SK-N-SH treated with all-trans-retinoic acid at 6 μM for 48 hours (cell line): ENCODE results near the gene NETO1.

Source experiments
- ATAC-seq: fragments of 200-7000 bp; cut with Tn5 transposase; 3 replicates; pipeline ENCODE4 v1.9.1; 2020; ENCODE audit warnings: mild to moderate bottlenecking, moderate library complexity
- BACH2 ChIP-seq: fragments of 250-450 bp; sonication (Bioruptor Pico); IDR thresholded peaks from 2 replicates; pipeline ENCODE4 v1.9.0; 2021; ENCODE audit warnings: mild to moderate bottlenecking, borderline replicate concordance
- CSDC2 ChIP-seq: fragments of 250-450 bp; sonication (Bioruptor Pico); IDR thresholded peaks from 2 replicates; pipeline ENCODE4 v1.5.0; 2020; ENCODE audit warnings: mild to moderate bottlenecking, moderate library complexity
- ESRRG ChIP-seq: fragments of 250-450 bp; sonication (Bioruptor Pico); IDR thresholded peaks from 2 replicates; pipeline ENCODE4 v1.6.1; 2021; ENCODE audit warnings: mild to moderate bottlenecking
- GLIS3 ChIP-seq: fragments of 250-450 bp; sonication (Bioruptor Pico); IDR thresholded peaks from 2 replicates; pipeline ENCODE4 v1.5.0; 2020; ENCODE audit warnings: mild to moderate bottlenecking, moderate library complexity
- ISL1 ChIP-seq: fragments of 250-450 bp; sonication (Bioruptor Pico); IDR thresholded peaks from 2 replicates; pipeline ENCODE4 v2.1.2; 2022; ENCODE audit warnings: mild to moderate bottlenecking, moderate library complexity
- OSR1 ChIP-seq: fragments of 250-450 bp; sonication (Bioruptor Pico); IDR thresholded peaks from 2 replicates; pipeline ENCODE4 v1.8.0; 2022; ENCODE audit warnings: moderate library complexity, mild to moderate bottlenecking, inconsistent platforms
- PPARA ChIP-seq: fragments of 250-450 bp; sonication (Bioruptor Pico); IDR thresholded peaks from 2 replicates; pipeline ENCODE4 v1.5.0; 2020; ENCODE audit warnings: mild to moderate bottlenecking, borderline replicate concordance
- RARB ChIP-seq: fragments of 250-450 bp; sonication (Bioruptor Pico); IDR thresholded peaks from 2 replicates; pipeline ENCODE4 v1.8.0; 2021; ENCODE audit warnings: mild to moderate bottlenecking, moderate library complexity
- SNAI2 ChIP-seq: fragments of 250-450 bp; sonication (Bioruptor Pico); IDR thresholded peaks from 2 replicates; pipeline ENCODE4 v1.5.0; 2020; ENCODE audit warnings: mild to moderate bottlenecking, moderate library complexity
- TCF4 ChIP-seq: fragments of 250-450 bp; sonication (Bioruptor Pico); IDR thresholded peaks from 2 replicates; pipeline ENCODE4 v1.8.0; 2021; ENCODE audit warnings: mild to moderate bottlenecking, moderate library complexity, borderline replicate concordance
- TOX ChIP-seq: fragments of 250-450 bp; sonication (Bioruptor Pico); IDR thresholded peaks from 2 replicates; pipeline ENCODE4 v1.8.0; 2021; ENCODE audit warnings: mild to moderate bottlenecking, moderate library complexity, borderline replicate concordance
- ZC3H10 ChIP-seq: fragments of 250-450 bp; sonication (Bioruptor Pico); IDR thresholded peaks from 2 replicates; pipeline ENCODE4 v1.5.1; 2021; ENCODE audit warnings: mild to moderate bottlenecking, moderate library complexity
- ZFP3 ChIP-seq: fragments of 250-450 bp; sonication (Bioruptor Pico); IDR thresholded peaks from 2 replicates; pipeline ENCODE4 v1.5.0; 2020; ENCODE audit warnings: mild to moderate bottlenecking, moderate library complexity
- ZFP30 ChIP-seq: fragments of 450-650 bp; formaldehyde crosslinking; IDR thresholded peaks from 2 replicates; pipeline ENCODE4 v1.5.0; 2022; ENCODE audit warnings: mild to moderate bottlenecking, moderate library complexity
- ZNF565 ChIP-seq: fragments of 450-650 bp; formaldehyde crosslinking; conservative IDR thresholded peaks from 2 replicates; pipeline ENCODE4 v1.5.0; 2020; ENCODE audit warnings: low read depth, mild to moderate bottlenecking, moderate library complexity
- ZNF70 ChIP-seq: fragments of 450-650 bp; formaldehyde crosslinking; IDR thresholded peaks from 2 replicates; pipeline ENCODE4 v1.5.0; 2020; ENCODE audit warnings: mild to moderate bottlenecking, moderate library complexity
- TF ChIP-seq, protein P1 (sequence below): fragments of 250-450 bp; sonication (Bioruptor Pico); IDR thresholded peaks from 2 replicates; pipeline ENCODE4 v1.5.1; 2021; ENCODE audit warnings: mild to moderate bottlenecking, moderate library complexity
- TF ChIP-seq, protein P2 (sequence below): fragments of 250-450 bp; sonication (Bioruptor Pico); IDR thresholded peaks from 2 replicates; pipeline ENCODE4 v1.5.0; 2020; ENCODE audit warnings: mild to moderate bottlenecking, moderate library complexity
- TF ChIP-seq, protein P3 (sequence below): fragments of 250-450 bp; sonication (Bioruptor Pico); IDR thresholded peaks from 2 replicates; pipeline ENCODE4 v1.8.0; 2020; ENCODE audit warnings: mild to moderate bottlenecking, moderate library complexity, borderline replicate concordance

NETO1 gene

DNA sequence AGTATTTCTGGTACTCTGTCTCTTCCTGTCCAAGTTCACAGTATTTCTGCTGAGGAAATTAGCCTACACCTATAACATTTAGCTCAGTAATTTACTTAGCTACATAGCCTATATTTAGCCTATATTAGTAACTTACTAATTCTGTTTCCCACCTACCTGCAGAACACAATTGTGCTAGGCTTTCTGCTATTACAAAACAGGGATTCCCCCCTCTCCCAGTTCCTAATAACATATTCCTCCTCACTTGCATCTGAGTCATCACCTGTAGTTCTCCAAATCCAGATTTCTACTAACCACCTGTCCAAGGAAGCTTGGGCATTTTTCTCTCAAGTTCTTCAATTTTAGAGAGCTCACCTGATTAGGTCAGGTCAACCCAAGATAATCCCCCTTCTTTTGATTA, 94.9 kb downstream of the NETO1 start (continued):
- TF ChIP-seq, protein P1, sequence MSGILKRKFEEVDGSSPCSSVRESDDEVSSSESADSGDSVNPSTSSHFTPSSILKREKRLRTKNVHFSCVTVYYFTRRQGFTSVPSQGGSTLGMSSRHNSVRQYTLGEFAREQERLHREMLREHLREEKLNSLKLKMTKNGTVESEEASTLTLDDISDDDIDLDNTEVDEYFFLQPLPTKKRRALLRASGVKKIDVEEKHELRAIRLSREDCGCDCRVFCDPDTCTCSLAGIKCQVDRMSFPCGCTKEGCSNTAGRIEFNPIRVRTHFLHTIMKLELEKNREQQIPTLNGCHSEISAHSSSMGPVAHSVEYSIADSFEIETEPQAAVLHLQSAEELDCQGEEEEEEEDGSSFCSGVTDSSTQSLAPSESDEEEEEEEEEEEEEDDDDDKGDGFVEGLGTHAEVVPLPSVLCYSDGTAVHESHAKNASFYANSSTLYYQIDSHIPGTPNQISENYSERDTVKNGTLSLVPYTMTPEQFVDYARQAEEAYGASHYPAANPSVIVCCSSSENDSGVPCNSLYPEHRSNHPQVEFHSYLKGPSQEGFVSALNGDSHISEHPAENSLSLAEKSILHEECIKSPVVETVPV (CRISPR knock-in tag) = no peak

DNA sequence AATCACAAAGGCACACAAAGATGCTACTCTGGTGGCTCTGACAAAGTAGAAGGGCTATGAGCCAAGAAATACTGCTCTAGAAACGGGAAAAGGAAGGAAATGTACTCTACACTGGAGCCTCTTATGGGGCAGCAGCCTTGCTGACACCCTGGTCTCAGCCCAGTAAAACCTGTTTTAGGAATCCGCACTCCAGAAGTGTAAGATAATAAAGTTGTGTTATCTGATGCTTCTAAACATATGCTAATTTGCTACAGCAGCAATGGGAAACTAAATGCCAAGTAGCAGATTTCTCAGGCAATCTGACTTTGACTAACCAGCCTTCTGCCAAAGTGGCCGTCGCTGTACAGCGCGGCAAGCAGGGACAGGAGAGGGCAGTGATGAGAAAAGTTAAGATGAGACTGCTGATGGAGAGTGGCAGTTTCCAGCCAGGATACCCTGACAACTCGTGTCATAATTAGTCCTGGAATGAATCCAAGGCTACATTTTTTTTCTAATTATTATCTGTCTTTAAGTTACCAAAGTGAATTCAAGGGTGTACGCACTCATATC, 99.0 kb downstream of the NETO1 start:
- 0 out of 3 replicates have a peak, but pooled peaks have one; percentile 35 for ATAC-seq
- no peak for TF ChIP-seq ZC3H10 (CRISPR knock-in tag)
- TF ChIP-seq BACH2 (CRISPR knock-in tag) = no peak
- TF ChIP-seq CSDC2 (CRISPR knock-in tag) = no peak
- no peak for TF ChIP-seq ZFP3 (CRISPR knock-in tag)
- TF ChIP-seq, protein P2, sequence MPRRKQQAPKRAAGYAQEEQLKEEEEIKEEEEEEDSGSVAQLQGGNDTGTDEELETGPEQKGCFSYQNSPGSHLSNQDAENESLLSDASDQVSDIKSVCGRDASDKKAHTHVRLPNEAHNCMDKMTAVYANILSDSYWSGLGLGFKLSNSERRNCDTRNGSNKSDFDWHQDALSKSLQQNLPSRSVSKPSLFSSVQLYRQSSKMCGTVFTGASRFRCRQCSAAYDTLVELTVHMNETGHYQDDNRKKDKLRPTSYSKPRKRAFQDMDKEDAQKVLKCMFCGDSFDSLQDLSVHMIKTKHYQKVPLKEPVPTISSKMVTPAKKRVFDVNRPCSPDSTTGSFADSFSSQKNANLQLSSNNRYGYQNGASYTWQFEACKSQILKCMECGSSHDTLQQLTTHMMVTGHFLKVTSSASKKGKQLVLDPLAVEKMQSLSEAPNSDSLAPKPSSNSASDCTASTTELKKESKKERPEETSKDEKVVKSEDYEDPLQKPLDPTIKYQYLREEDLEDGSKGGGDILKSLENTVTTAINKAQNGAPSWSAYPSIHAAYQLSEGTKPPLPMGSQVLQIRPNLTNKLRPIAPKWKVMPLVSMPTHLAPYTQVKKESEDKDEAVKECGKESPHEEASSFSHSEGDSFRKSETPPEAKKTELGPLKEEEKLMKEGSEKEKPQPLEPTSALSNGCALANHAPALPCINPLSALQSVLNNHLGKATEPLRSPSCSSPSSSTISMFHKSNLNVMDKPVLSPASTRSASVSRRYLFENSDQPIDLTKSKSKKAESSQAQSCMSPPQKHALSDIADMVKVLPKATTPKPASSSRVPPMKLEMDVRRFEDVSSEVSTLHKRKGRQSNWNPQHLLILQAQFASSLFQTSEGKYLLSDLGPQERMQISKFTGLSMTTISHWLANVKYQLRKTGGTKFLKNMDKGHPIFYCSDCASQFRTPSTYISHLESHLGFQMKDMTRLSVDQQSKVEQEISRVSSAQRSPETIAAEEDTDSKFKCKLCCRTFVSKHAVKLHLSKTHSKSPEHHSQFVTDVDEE = no peak
- no peak for TF ChIP-seq OSR1 (CRISPR knock-in tag)
- TF ChIP-seq ESRRG (CRISPR knock-in tag) = no peak
- no peak for TF ChIP-seq GLIS3
- no peak for TF ChIP-seq PPARA (CRISPR knock-in tag)
- TF ChIP-seq ZFP30 (CRISPR knock-in tag) = no peak
- TF ChIP-seq, protein P3, sequence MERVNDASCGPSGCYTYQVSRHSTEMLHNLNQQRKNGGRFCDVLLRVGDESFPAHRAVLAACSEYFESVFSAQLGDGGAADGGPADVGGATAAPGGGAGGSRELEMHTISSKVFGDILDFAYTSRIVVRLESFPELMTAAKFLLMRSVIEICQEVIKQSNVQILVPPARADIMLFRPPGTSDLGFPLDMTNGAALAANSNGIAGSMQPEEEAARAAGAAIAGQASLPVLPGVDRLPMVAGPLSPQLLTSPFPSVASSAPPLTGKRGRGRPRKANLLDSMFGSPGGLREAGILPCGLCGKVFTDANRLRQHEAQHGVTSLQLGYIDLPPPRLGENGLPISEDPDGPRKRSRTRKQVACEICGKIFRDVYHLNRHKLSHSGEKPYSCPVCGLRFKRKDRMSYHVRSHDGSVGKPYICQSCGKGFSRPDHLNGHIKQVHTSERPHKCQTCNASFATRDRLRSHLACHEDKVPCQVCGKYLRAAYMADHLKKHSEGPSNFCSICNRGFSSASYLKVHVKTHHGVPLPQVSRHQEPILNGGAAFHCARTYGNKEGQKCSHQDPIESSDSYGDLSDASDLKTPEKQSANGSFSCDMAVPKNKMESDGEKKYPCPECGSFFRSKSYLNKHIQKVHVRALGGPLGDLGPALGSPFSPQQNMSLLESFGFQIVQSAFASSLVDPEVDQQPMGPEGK (CRISPR knock-in tag) = no peak

DNA sequence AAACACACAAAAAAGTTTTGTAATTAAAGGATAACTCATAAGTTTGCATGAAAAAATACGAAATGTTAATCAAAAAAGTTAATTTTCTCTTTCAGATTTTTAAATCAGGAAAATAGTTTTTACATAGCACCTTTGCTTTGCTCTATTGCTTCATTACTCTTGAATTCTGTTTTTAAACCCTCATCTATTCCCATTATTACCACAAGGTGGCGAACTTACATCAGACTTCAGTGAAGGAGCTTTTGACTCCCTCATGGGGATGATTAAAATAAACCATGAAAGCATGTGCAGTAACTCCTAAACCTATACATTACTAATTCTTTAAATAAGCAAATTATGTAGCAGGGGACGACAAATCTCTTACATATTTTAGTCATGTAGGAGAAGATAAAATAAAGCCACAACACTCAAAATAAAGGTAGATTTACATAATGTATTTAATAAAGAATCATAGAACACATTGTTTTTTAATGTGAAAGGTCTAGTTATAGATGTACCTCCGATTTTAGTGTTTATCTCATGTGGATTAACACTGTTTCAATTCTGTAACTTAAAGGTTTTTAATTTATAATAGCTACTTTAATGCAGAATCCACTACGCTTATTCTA, 105.2 kb downstream of the NETO1 start:
- peak; percentile 72 for ATAC-seq

More for the DNA sequence above, 105.2 kb downstream of the NETO1 start:
- no peak for TF ChIP-seq ZNF70 (CRISPR knock-in tag)
- TF ChIP-seq TCF4 (CRISPR knock-in tag) = no peak
- no peak for TF ChIP-seq SNAI2 (CRISPR knock-in tag)
- no peak for TF ChIP-seq ISL1
- TF ChIP-seq, protein P1 (CRISPR knock-in tag) = no peak
- TF ChIP-seq ZNF565 (CRISPR knock-in tag) = no peak
- TF ChIP-seq TOX (CRISPR knock-in tag) = no peak
- TF ChIP-seq RARB (CRISPR knock-in tag) = no peak
- TF ChIP-seq, protein P2 = no peak
